ENCODE data around the gene ATE1.

- TF ChIP-seq POLR2A (IDR thresholded peaks at IDR 0.05; ENCODE audit: low read depth, low read length): no peak
- TF ChIP-seq CTCF (conservative IDR thresholded peaks at IDR 0.05; ENCODE audit: low read depth, low read length): peak; percentile 87
- TF ChIP-seq RAD21 (IDR thresholded peaks at IDR 0.05; ENCODE audit: low read length): peak; percentile 79
Observed at GRCh38 chr10:121886997-121887622, 40.7 kb downstream of the ATE1 start.
